GM04504 (cell line): ENCODE results near the gene SLC25A1.

Source experiments
- DNase-seq: peaks from one replicate; pipeline ENCODE4 v3.0.0-alpha.2; 2012; ENCODE audit warnings: low read depth

The SLC25A1 gene

DNA sequence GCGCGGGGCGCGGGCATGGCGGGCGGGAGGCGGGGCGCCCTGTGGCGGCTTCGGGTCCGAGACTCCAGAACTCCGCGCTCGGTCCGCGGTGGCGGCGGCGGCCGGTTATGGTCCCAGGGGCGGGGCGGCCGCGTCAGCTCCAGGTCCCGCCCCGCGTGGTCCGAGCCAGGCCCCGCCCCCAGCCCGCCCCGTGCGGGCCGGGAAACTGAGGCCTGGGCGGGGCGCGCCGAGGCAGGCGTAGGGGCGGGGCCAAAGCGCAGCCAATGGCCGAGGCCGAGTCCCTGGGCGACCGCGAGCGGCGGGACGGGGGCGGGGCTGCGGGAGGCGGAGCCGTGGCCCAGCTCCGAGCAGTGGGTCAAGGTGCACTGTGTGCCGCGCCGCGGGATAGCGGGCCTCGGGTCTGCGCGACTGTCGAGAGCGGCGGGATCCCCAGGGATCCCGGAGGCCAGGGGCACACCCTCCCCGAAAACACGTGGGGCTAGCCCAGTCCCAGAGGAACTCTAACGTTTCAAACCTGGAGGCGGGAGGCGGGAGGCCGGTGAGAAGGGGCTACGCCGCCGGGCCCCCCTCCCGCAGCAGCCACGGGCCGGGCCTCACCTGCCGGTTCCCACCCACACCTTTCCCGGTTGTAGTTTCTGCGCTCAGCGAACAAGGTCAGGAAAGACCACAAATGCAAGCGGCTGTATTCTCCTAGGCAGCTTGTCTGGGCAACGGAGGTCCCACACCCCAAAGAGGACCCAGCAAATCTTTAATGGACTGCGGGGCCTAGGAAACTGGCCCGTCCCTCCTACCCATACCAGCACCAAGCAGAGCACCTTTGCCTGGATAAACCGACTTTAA is at the start of gene SLC25A1:
SLC25A1 (minus strand) TSS at position 80 of the 840 bp plus-strand sequence; CDS start at position 17, 63 bp downstream.
- peak; percentile 81 for DNase-seq

GRCh38 chr22:19228179-19228578 is 49.6 kb upstream of the SLC25A1 start:
- DNase-seq, result no peak

GRCh38 chr22:19226428-19226827 is 47.9 kb upstream of the SLC25A1 start:
- DNase-seq, result peak; percentile 2

DNA sequence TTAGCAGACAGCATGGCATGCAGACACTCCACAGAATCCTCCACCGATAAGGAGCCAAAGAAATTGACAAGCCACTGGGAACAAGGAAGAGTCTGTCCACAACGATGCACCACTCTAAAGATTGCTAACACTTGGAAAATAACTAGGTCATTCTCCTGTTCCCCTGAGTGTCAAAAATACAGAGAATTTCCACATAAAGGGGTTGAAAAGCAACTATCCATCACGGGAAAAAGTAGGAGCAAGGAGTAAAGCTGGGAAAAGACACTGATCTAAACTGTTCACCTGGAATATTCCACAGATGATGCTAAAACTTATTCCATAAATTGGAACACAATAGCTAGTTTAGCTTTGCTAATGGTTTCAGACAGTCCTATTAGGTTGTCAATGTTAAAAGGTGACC is 47.0 kb upstream of the SLC25A1 start:
- DNase-seq, result no peak

GRCh38 chr22:19224985-19225384 is 46.4 kb upstream of the SLC25A1 start:
- no peak for DNase-seq

DNA sequence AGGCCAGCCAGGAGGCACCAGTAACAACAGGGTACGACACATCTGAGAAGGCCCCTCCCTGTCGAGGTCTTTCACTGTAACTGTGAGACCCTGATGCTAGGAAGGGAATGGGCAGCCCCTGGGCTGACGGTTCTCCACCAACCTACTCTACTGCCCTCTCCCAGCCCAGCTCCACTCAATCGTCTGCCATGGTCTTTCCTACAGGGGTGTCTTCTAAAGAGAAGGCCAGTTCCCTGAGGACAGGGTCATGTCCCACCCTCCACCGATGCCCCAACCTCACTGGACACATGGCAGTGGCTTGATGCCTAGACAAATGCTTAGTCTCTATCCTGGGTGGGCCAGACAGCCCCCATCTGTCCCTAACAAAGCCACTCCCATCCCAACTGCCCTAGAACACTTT is 46.0 kb upstream of the SLC25A1 start:
- no peak for DNase-seq

DNA sequence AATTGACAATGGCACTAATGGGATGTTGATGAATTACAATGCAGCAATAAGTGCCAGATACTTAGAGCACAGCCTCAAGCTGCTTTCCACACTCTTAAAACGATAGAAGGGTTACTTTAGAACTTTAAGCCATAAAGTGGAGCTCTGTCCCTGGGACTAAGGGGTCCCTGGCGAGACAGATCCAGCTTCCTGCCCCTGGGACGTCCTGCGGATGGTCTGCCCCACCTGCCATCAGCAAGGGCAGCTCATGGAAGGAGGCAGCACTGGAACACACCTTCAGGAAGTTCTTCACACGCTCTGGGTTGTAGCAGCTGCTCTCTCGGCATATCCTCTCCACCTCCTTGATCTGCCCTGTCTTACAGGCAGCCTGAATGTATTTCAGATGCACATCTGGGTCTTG is 45.1 kb upstream of the SLC25A1 start:
- DNase-seq, result no peak

GRCh38 chr22:19223110-19223509 is 44.6 kb upstream of the SLC25A1 start:
- DNase-seq, result no peak

- DNase-seq, result no peak
These were observed 43.9 kb upstream of the SLC25A1 start for GRCh38 chr22:19222242-19223005.

- DNase-seq, result no peak
These were observed 42.3 kb upstream of the SLC25A1 start for GRCh38 chr22:19220867-19221266.

DNA sequence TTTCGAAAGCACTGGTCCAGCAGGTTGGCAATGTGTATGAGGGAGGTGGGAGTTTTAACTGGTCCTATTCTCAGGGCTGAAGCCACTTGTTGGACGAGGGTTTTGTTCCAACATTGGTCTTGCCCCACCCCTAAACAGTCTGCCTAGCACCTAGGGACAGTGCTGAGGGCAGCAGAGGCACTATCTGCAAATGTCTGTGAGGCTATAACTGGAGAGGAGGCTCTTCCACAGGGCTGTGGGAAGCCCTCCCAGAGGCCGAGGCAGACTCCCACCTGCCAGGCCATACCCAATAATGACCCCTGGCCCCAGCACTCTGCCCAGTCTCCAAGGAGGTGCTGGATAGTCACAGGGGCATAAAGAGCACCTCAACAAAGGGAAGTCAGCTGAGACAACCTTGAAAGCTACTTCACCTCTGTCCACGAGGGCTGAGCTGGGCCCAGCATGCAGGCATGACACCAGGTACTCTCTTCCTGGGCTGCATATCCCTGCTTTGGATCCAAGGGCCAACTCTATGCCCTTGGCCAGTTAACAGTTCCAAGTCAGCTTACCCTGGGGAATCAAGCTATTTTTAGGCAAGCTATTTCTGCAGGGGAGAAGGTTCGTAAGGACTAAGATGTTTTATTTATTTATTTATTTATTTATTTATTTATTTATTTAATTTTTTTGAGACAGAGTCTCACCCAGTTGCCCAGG is 40.2 kb upstream of the SLC25A1 start:
- DNase-seq, result no peak

DNA sequence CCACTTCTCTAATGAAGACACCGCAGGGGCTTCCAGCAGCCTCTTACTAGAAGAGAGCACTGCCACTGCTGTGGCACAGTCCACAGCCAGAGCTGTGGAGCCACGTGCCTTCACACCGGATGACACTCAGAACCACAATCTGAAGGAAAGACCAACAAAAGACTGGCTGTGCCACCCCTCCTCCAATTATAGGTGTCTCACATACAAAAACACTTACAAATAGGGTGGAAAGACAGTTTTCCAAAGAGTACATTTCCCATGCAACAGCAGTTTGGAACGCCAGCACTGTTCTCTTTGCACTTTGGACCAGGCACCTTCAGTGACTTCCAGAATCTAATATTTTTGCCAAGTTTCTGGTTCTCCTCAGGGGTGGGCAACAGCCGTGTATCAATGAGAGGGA is 38.0 kb upstream of the SLC25A1 start:
- no peak for DNase-seq

GRCh38 chr22:19215360-19215759 is 36.8 kb upstream of the SLC25A1 start:
- no peak for DNase-seq

DNA sequence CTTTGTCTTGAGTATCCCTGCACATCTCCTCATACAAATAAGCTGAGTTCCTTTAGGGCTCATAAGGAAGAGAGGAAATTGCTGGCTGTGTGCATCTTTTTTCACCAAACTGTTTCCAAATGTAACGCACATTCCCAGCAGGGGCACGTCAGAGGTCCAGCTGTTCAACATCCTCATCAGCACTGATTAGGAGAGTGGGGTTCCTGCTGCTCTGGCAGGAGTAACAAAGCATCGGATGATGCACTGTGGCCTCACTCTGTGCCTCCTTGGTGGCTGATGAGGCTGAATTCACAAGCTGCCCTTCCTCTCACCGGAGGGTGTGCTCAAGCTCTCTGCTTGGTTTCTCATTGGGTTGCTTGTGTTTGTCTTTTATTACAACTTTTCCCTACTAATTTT is 35.5 kb upstream of the SLC25A1 start:
- no peak for DNase-seq

DNA sequence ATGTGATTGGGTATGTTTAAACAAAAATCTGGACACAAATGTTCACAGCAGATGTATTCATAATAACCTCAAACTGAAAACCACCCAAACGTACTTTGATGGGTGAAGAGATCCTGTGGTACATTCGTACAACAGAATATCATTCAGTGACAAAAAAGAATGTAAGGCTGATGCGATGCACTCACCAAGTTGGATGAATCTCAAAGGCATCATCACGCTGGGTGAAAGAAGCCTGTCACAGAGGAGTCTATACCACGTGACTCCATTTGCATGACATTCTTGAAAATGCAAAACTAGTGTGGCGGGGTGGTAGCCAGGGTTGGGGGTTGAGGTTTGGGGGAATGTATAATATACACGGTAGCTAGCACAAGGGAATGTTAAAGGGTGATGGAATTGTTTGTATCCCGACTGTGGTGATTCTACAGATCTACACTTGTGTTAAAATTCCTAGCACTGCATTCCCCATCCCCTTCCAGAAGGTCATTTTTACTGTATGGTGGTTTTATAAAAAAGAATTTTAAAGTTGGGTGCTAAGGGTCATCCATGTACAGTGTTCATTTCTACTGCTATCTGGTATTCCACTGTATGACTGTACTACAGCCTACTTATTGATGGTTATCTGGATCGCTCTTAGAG is 35.0 kb upstream of the SLC25A1 start:
- DNase-seq, result no peak

GRCh38 chr22:19213001-19213400 is 34.5 kb upstream of the SLC25A1 start:
- no peak for DNase-seq

DNA sequence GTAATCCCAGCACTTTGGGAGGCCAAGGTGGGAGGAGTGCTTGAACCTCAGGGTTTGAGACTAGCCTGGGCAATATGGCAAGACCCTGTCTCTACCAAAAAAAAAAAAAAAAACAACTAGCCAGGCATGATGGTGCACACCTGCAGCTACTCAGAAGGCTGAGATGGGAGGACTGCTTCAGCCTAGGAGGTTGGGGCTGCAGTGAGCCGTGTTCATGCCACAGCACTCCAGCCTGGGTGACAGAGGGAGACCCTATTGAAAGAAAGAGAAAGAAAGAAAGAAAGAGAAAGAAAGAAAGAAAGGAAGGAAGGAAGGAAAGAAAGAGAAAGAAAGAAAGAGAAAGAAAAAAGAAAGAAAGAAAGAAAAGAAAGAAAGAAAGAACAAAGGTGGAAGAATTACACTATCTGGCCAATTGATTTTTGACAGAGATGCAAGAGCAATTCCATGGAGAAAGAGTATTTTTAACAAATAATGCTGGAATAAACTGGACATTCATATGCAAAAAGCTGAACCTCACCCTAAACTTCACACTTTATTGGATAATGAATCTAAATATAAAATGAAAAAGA is 33.9 kb upstream of the SLC25A1 start:
- no peak for DNase-seq

DNA sequence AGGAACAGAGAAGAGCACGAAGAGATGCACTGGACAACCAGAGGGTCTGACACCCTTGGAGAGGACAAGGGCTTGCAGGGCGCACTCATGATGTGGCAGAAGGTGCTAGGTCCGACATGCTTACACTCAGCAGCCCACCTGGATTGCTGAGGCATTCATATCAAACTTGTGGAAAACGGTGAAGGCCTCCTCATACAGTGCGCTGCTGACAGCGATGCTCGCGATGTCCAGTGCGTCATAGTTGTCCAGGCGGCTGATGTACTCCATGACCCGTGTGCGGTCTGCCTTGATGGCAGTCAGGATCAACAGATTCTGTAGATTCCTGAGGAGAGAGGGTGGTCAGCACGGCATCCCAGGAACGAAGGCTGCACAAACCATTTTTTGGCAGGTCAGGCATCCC is 31.7 kb upstream of the SLC25A1 start:
- no peak for DNase-seq

GRCh38 chr22:19208287-19208847 is 29.8 kb upstream of the SLC25A1 start:
- DNase-seq, result no peak

DNA sequence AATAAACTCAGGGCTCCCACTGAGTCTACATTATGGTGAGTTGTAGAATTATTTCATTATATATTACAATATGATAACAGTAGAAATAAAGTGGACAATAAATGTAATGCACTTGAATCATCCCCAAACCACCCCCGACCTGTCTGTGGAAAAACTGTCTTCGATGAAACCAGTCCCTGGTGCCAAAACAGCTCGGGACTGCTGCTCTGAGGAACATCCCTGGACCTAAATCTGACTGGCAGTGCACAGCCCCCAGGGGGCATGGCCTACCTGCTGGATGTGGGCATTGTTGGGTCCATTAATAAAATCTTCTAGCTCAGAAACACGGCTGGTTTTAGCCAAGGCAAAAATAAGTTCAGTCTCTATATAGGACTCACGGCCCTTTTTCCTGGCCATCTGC is 29.3 kb upstream of the SLC25A1 start:
- DNase-seq, result no peak

DNA sequence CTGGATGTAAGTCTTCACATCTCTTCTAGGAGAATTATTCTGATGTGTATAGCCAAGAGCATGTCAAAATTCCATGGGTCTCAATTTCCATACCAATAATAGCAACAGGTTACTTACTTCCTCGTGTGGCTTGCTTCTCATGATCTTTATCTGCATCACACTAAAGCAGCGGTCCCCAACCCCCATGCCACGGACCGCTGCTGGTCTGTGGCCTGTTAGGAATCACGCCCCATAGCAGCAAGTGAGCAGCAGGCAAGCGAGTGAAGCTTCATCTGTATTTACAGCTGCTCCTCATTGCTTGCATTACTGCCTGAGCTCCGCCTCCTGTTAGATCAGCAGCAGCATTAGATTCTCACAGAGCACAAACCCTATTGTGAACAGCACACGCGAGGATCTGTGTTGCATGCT is 28.9 kb upstream of the SLC25A1 start:
- DNase-seq, result no peak

GRCh38 chr22:19206287-19206686 is 27.8 kb upstream of the SLC25A1 start:
- DNase-seq, result no peak
